ENCODE data around the gene PFDN5. TPM values are rescaled to one million over a fixed set of nuclear protein-coding genes. Genes with fewer than 3 reads are reported as not detected.
A peak's percentile ranks its signal among the peaks of the same experiment; 100 is the strongest.

The PFDN5 gene
- total and polyA plus RNA-seq, 9 of the 15 experiments (the other 6 are each of a cell fraction or from before 2014, with no cell fraction given), result 361 to 1,636 (median 742) TPM

- no peak for TF ChIP-seq SP2 (IDR thresholded peaks at IDR 0.05; ENCODE audit: extremely low read depth, low read depth, low read length, poor library complexity, severe bottlenecking)
- TF ChIP-seq MIER1 (IDR thresholded peaks at IDR 0.05; ENCODE audit: low read depth), result no peak
- TF ChIP-seq ZNF146 (CRISPR knock-in tag; IDR thresholded peaks at IDR 0.05; ENCODE audit: unreplicated experiment), result no peak
- TF ChIP-seq SRSF7 (optimal IDR thresholded peaks at IDR 0.05; ENCODE audit: low read depth, low read length), result no peak
- TF ChIP-seq NFE2L1 (tag; IDR thresholded peaks at IDR 0.05; ENCODE audit: borderline replicate concordance, low read depth), result no peak
- no peak for TF ChIP-seq MCM5 (IDR thresholded peaks at IDR 0.05; ENCODE audit: low read depth)
- TF ChIP-seq ELF2 (CRISPR knock-in tag; IDR thresholded peaks at IDR 0.05), result no peak
- 0 out of 2 replicates have a peak, but pooled peaks have one; percentile 29 for TF ChIP-seq ADNP (tag; IDR thresholded peaks at IDR 0.05)
- no peak for TF ChIP-seq ETV1 (tag; conservative IDR thresholded peaks at IDR 0.05; ENCODE audit: low read depth)
- TF ChIP-seq ZNF586 (CRISPR knock-in tag; conservative IDR thresholded peaks at IDR 0.05), result no peak
- peak in 1 of 2 experiments; percentile 78; a peak in 2 of 4 replicates for TF ChIP-seq RCOR1 (IDR thresholded peaks at IDR 0.05; ENCODE audit: borderline replicate concordance in 1 of 2, low read depth in 2 of 2, low read length in 2 of 2)
- TF ChIP-seq PHF20 (IDR thresholded peaks at IDR 0.05; ENCODE audit: partially characterized antibody), result peak; percentile 26
- no peak for TF ChIP-seq ZFPM2 (CRISPR knock-in tag; IDR thresholded peaks at IDR 0.05)
- TF ChIP-seq THAP12 (CRISPR knock-in tag; IDR thresholded peaks at IDR 0.05), result no peak
- TF ChIP-seq MYC (IDR thresholded peaks at IDR 0.05; ENCODE audit: low read depth, low read length), result no peak
- TF ChIP-seq MYC (CRISPR knock-in tag; IDR thresholded peaks at IDR 0.05; ENCODE audit: borderline replicate concordance, low read depth), result no peak
- TF ChIP-seq ETS2 (tag; IDR thresholded peaks at IDR 0.05; ENCODE audit: borderline replicate concordance, poor library complexity, severe bottlenecking), result no peak
- no peak for TF ChIP-seq PHB (CRISPR knock-in tag; IDR thresholded peaks at IDR 0.05)
- no peak for TF ChIP-seq NRF1 (conservative IDR thresholded peaks at IDR 0.05 in 1 of 2, IDR thresholded peaks at IDR 0.05 in 1 of 2)
- no peak for TF ChIP-seq SAP30 (IDR thresholded peaks at IDR 0.05; ENCODE audit: borderline replicate concordance, insufficient read depth, low read depth, low read length, poor library complexity, severe bottlenecking)
- TF ChIP-seq POLR3A (IDR thresholded peaks at IDR 0.05; ENCODE audit: borderline replicate concordance, extremely low read depth, insufficient read depth, insufficient read length), result no peak
- peak; percentile 95 for TF ChIP-seq BCOR (IDR thresholded peaks at IDR 0.05)
- TF ChIP-seq MTA3 (IDR thresholded peaks at IDR 0.05; ENCODE audit: borderline replicate concordance), result no peak
- no peak for TF ChIP-seq MEIS2 (IDR thresholded peaks at IDR 0.05; ENCODE audit: partially characterized antibody)
- TF ChIP-seq NFATC3 (IDR thresholded peaks at IDR 0.05), result no peak
- no peak for TF ChIP-seq U2AF1 (optimal IDR thresholded peaks at IDR 0.05; ENCODE audit: low read depth, low read length)
- no peak for TF ChIP-seq HDGF (IDR thresholded peaks at IDR 0.05)
- no peak for TF ChIP-seq HDAC3 (IDR thresholded peaks at IDR 0.05; ENCODE audit: borderline replicate concordance, partially characterized antibody)
These were observed 36.5 kb upstream of the PFDN5 start (continued) for GRCh38 chr12:53258541-53259539.

All from K562 (cell line).